Measurements from ENCODE around the gene PBX1.

Gene PBX1

GRCh38 chr1:164653705-164654104 lies 94.7 kb downstream of the PBX1 start:
- peaks cover 3% of the 10 kb centered on the region for H3K27me3 Mint-ChIP-seq
- no peak overlapping the region for H3K27ac Mint-ChIP-seq
- no peaks in the 10 kb centered on the region for H3K9me3 Mint-ChIP-seq
- H3K4me1 Mint-ChIP-seq: peaks cover 3% of the 10 kb centered on the region
- H3K4me3 Mint-ChIP-seq: no peak overlapping the region
- no peaks in the 10 kb centered on the region for H3K36me3 Mint-ChIP-seq

- Mint-ChIP-seq H3K27me3 (peaks cover 3% of the 10 kb centered on the region), H3K27ac (no peak overlapping the region), H3K4me3 (no peak overlapping the region), H3K9me3 (no peaks in the 10 kb centered on the region), H3K36me3 (no peaks in the 10 kb centered on the region), H3K4me1 (peaks cover 3% of the 10 kb centered on the region)
Observed at GRCh38 chr1:164654200-164654599, 95.2 kb downstream of the PBX1 start.

DNA sequence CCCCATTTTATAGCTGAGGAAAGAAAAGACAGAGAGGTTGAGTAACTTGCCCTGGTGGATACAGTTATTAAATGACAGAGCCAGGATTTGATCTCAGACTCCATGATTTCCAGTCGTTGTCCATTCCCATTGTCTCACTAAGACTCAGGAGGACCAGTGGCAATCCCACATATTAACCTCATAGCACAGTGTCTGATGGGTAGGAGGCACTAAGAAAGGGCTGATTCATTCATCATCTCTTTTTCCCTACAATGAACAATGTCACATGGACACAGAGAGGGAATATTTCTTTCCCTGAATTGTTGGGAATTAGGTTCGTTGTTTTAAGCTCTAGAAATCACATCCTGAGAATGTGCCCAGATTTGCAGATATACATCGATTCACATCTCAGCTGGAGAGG lies 99.9 kb downstream of the PBX1 start:
- Mint-ChIP-seq H3K9me3 (no peaks in the 10 kb centered on the region), H3K36me3 (no peaks in the 10 kb centered on the region), H3K27ac (no peak overlapping the region), H3K27me3 (no peaks in the 10 kb centered on the region), H3K4me1 (no peaks in the 10 kb centered on the region), H3K4me3 (no peak overlapping the region)

GRCh38 chr1:164659621-164660411 lies 100.8 kb downstream of the PBX1 start:
- Mint-ChIP-seq H3K4me1 (no peaks in the 10 kb centered on the region), H3K36me3 (no peaks in the 10 kb centered on the region), H3K27ac (no peak overlapping the region), H3K4me3 (no peak overlapping the region), H3K27me3 (no peaks in the 10 kb centered on the region), H3K9me3 (no peaks in the 10 kb centered on the region)

DNA sequence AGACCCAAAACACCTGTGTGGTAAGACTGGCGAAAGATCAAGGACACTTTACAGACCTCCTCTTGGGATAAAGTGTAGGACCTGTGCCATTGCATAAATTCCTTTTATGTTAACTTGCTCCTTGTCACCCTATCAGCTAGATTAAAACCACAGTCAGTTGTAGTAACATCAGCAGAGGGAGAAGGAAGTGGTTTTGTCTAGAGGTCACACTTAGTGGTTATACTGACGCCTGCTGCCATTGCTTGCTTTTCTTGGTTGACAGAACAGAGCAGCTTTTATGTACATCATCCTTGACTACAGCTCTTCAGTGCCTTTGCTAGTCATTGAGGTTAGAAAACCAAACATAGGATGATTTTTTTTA lies 101.4 kb downstream of the PBX1 start:
- Mint-ChIP-seq H3K9me3 (no peaks in the 10 kb centered on the region), H3K36me3 (no peaks in the 10 kb centered on the region), H3K27ac (no peak overlapping the region), H3K27me3 (no peaks in the 10 kb centered on the region), H3K4me1 (no peaks in the 10 kb centered on the region), H3K4me3 (no peak overlapping the region)

DNA sequence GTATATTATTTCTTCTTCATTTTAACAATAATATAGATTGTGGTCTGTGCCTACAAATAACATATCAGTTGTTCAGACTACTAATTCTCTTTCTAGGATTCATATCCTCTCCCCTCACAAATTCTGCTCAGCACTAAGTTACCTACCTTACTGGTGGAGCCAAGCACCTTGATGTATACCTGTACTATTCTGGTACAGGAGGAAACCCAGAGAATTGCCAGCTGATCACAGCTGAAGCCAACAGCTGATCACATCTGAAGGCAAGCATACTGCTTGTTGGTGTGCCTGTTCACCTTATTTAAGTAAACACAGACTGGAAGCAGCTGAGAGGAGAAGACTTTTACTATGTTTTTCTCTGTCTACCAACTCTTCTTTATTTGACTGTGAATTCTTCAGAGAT lies 101.8 kb downstream of the PBX1 start:
- H3K27ac Mint-ChIP-seq: no peak overlapping the region
- no peaks in the 10 kb centered on the region for H3K9me3 Mint-ChIP-seq
- H3K4me1 Mint-ChIP-seq: no peaks in the 10 kb centered on the region
- no peaks in the 10 kb centered on the region for H3K36me3 Mint-ChIP-seq
- no peak overlapping the region for H3K4me3 Mint-ChIP-seq
- H3K27me3 Mint-ChIP-seq: no peaks in the 10 kb centered on the region

- Mint-ChIP-seq H3K9me3 (no peaks in the 10 kb centered on the region), H3K27ac (no peak overlapping the region), H3K4me3 (no peak overlapping the region), H3K4me1 (no peaks in the 10 kb centered on the region), H3K36me3 (no peaks in the 10 kb centered on the region), H3K27me3 (no peaks in the 10 kb centered on the region)
Observed at GRCh38 chr1:164662462-164662861, 103.5 kb downstream of the PBX1 start.

- no peaks in the 10 kb centered on the region for H3K36me3 Mint-ChIP-seq
- no peaks in the 10 kb centered on the region for H3K27me3 Mint-ChIP-seq
- H3K4me1 Mint-ChIP-seq: no peaks in the 10 kb centered on the region
- H3K9me3 Mint-ChIP-seq: no peaks in the 10 kb centered on the region
- H3K27ac Mint-ChIP-seq: no peak overlapping the region
- H3K4me3 Mint-ChIP-seq: no peak overlapping the region
Observed at GRCh38 chr1:164662955-164663354, 104.0 kb downstream of the PBX1 start.

GRCh38 chr1:164664127-164664526 lies 105.1 kb downstream of the PBX1 start:
- no peaks in the 10 kb centered on the region for H3K4me1 Mint-ChIP-seq
- H3K9me3 Mint-ChIP-seq: peaks cover 4% of the 10 kb centered on the region
- peaks cover 2% of the 10 kb centered on the region for H3K27me3 Mint-ChIP-seq
- no peaks in the 10 kb centered on the region for H3K36me3 Mint-ChIP-seq
- no peak overlapping the region for H3K4me3 Mint-ChIP-seq
- H3K27ac Mint-ChIP-seq: no peak overlapping the region

GRCh38 chr1:164667001-164667400 lies 108.0 kb downstream of the PBX1 start:
- Mint-ChIP-seq H3K9me3 (peaks cover 5% of the 10 kb centered on the region), H3K4me1 (no peaks in the 10 kb centered on the region), H3K27ac (no peak overlapping the region), H3K27me3 (peaks cover 2% of the 10 kb centered on the region), H3K36me3 (no peaks in the 10 kb centered on the region), H3K4me3 (no peak overlapping the region)

DNA sequence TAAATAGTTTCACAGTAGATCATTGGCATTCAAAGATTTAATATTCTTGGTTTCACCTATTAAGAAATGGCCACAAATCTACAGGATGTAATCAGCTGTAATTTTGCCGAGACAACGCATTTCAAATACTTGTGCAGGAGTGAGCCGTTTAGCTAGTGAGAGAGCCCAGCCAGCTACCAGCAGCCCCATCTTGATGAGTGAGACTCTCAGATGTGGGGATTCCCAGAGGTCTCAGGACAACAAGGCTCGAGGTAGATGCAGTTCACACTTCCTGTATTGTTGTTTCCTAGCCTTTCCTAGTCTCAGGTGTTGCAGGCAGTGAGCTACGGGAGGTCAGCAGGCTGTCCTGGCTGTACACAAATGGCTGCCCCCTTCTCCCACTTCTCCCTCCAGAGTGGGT lies 108.6 kb downstream of the PBX1 start:
- Mint-ChIP-seq H3K4me3 (no peak overlapping the region), H3K36me3 (no peaks in the 10 kb centered on the region)

DNA sequence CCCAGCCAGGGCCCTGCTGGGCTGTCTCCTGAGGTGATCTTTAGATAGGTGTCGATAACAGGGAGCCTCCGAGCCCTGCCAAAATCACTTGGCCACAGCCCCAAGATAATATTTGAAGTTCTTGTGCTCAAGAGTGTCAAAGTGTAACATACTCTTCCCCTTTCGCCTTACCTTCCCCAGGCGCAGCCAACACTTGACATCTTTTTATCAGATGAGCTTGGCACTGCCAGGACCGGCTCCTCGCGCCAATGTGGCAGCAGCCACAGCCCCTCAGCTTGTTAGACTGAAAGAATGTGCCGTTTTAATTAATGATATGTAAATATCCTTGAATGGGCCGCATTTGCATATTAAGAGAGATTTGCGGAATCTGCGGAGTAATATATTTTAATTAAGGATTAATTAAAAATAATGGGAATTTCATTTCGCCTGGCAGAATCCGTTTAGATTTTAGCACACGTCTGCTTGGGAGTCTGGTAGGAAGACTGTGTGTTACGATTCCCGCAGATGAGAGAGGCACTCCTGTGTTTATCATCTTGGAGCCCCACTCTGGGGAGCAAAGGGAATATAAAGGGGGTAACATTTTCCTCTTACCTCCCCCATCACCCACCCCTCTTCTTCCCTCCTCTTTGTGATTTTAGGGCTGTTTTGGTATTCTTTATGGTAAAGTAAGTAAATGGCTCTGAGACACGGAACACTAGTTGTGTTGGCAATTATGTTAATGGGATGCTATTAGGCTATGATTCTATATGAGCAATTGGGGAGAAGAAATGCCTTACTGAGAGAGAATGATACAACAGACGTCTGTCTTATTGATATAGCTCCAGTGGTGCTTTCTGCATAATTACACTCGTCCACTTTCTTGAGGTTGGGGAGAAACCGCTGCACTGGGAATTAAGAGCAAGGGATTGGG lies 109.8 kb downstream of the PBX1 start:
- no peaks in the 10 kb centered on the region for H3K4me1 Mint-ChIP-seq
- H3K27me3 Mint-ChIP-seq: peaks cover 2% of the 10 kb centered on the region
- no peak overlapping the region for H3K4me3 Mint-ChIP-seq
- no peak overlapping the region for H3K27ac Mint-ChIP-seq
- peaks cover 5% of the 10 kb centered on the region for H3K9me3 Mint-ChIP-seq
- no peaks in the 10 kb centered on the region for H3K36me3 Mint-ChIP-seq

More for the DNA sequence above, 108.6 kb downstream of the PBX1 start:
- Mint-ChIP-seq H3K27ac (no peak overlapping the region), H3K4me1 (no peaks in the 10 kb centered on the region), H3K27me3 (peaks cover 2% of the 10 kb centered on the region), H3K9me3 (peaks cover 5% of the 10 kb centered on the region)

GRCh38 chr1:164670026-164670425 lies 111.0 kb downstream of the PBX1 start:
- Mint-ChIP-seq H3K27ac (no peak overlapping the region), H3K4me1 (no peaks in the 10 kb centered on the region)

DNA sequence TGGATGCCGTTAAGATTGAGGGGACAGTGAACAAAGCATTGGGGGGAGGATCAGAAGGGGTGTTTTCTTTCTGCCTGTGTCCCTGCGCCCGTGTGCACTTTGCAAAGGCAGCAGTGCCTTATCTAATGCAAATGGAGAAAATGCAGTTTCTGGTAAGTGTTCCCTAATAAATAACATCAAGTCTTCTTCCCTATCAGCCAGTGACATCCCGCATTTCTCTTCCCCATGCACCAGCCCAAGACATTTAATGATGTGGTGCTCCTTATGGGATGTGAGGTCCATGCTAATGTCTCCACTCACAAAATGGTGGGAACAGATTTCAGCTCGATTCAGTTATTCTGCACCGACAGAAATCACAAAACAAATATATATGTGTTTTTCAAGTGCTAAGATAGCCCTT lies 111.8 kb downstream of the PBX1 start:
- peaks cover 5% of the 10 kb centered on the region for H3K9me3 Mint-ChIP-seq
- H3K27ac Mint-ChIP-seq: no peak overlapping the region
- H3K27me3 Mint-ChIP-seq: peaks cover 2% of the 10 kb centered on the region
- no peak overlapping the region for H3K4me3 Mint-ChIP-seq
- H3K36me3 Mint-ChIP-seq: no peaks in the 10 kb centered on the region
- H3K4me1 Mint-ChIP-seq: no peaks in the 10 kb centered on the region

More at GRCh38 chr1:164670026-164670425, 111.0 kb downstream of the PBX1 start:
- H3K9me3 Mint-ChIP-seq: peaks cover 5% of the 10 kb centered on the region
- H3K36me3 Mint-ChIP-seq: no peaks in the 10 kb centered on the region
- H3K27me3 Mint-ChIP-seq: peaks cover 2% of the 10 kb centered on the region
- no peak overlapping the region for H3K4me3 Mint-ChIP-seq

- no peak overlapping the region for H3K27ac Mint-ChIP-seq
- no peaks in the 10 kb centered on the region for H3K4me1 Mint-ChIP-seq
- peaks cover 5% of the 10 kb centered on the region for H3K9me3 Mint-ChIP-seq
- no peak overlapping the region for H3K4me3 Mint-ChIP-seq
- no peaks in the 10 kb centered on the region for H3K36me3 Mint-ChIP-seq
- H3K27me3 Mint-ChIP-seq: peaks cover 2% of the 10 kb centered on the region
Observed at GRCh38 chr1:164671323-164671965, 112.5 kb downstream of the PBX1 start.
